Testis (tissue), 2 donors: ENCODE results near the gene SLFN12.

Experiments
- POLR2A ChIP-seq: fragments of 450-650 bp; IDR thresholded peaks from one replicate; pipeline ENCODE4 v1.6.1; 2017; ENCODE audit warnings: antibody characterized with exemption, mild to moderate bottlenecking, moderate library complexity
- TF ChIP-seq, protein P1 (sequence below), 3 experiments: fragments of 450-650 bp in 2 of 3; fragments of 200-600 bp in 1 of 3; sonication (generic) in 1 of 3; IDR thresholded peaks; one replicate each; pipeline ENCODE4 v1.5.1; 2016 to 2019; ENCODE audit warnings: antibody characterized with exemption in 3 of 3, mild to moderate bottlenecking in 2 of 3, moderate library complexity in 1 of 3

DNA sequence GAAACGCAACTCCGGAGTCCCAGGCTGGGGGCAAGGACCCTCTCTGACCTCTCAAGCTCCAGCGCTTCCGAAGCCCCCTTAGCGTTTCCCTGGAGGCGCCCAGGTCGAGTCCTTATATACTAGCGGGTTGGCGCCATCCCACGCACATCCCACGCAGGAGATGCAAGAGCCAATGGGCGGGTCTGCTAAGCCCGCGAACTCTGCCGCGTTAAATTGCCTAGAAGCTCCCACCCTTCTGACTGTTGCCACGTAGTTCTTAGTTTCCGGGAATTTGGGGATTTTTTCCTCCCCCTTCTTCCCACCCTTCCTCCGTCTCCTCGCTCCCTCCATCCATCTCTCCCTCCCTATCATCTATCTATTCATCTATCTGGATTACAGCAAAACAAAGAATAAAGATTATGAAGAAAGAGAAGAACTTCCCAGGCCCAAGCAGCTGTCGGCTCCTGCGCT, 58.7 kb downstream of the SLFN12 start, which contains the start of gene SLFN11:
- TF ChIP-seq, protein P1, sequence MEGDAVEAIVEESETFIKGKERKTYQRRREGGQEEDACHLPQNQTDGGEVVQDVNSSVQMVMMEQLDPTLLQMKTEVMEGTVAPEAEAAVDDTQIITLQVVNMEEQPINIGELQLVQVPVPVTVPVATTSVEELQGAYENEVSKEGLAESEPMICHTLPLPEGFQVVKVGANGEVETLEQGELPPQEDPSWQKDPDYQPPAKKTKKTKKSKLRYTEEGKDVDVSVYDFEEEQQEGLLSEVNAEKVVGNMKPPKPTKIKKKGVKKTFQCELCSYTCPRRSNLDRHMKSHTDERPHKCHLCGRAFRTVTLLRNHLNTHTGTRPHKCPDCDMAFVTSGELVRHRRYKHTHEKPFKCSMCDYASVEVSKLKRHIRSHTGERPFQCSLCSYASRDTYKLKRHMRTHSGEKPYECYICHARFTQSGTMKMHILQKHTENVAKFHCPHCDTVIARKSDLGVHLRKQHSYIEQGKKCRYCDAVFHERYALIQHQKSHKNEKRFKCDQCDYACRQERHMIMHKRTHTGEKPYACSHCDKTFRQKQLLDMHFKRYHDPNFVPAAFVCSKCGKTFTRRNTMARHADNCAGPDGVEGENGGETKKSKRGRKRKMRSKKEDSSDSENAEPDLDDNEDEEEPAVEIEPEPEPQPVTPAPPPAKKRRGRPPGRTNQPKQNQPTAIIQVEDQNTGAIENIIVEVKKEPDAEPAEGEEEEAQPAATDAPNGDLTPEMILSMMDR (IDR thresholded peaks at IDR 0.05), result no peak
- TF ChIP-seq POLR2A, result peak; percentile 20
